Caco-2 (cell line): ENCODE data around the gene CLDND2. TPM values are rescaled to one million over a fixed set of nuclear protein-coding genes. Genes with fewer than 3 reads are reported as not detected.

ENCODE experiments used
- BruUV-seq: library from RNA; stranded (reverse); fragments of 400-500 nt; replicated peaks from 2 replicates; lab custom pipeline; 2021; lab: Mats Ljungman, UMichigan
- CTCF ChIA-PET: fragments of 300-600 bp; sonication (Branson Sonifier 250); formaldehyde crosslinking; loops from one replicate; lab custom pipeline; 2022; ENCODE audit warnings: antibody characterized with exemption; lab: Charles Lee
- POLR2A ChIA-PET: fragments of 300-600 bp; sonication (Branson Sonifier 250); formaldehyde crosslinking; loops from one replicate; lab custom pipeline; 2022; ENCODE audit warnings: antibody characterized with exemption; lab: Charles Lee
- DNase-seq, 2 experiments: peaks; one replicate each; pipeline versions ENCODE4 v3.0.0 to v3.0.0-alpha.2; 2020 to 2022
- H3K27me3 ChIP-seq: replicated peaks from 2 replicates; pipeline ENCODE4 v1.6.0; 2011; ENCODE audit warnings: low read length; ENCODE audit not compliant: control insufficient read depth, insufficient read depth
- H3K36me3 ChIP-seq: 2 replicates; pipeline ENCODE4 v1.5.1; 2011; ENCODE audit warnings: low read length; ENCODE audit not compliant: control insufficient read depth, insufficient read depth
- H3K4me1 ChIP-seq: fragments of 250-450 bp; sonication (Bioruptor Pico); 2 replicates; pipeline ENCODE4 v1.5.1; 2020; ENCODE audit warnings: mild to moderate bottlenecking
- H3K4me3 ChIP-seq: 2 replicates; pipeline ENCODE4 v1.5.1; 2011; ENCODE audit warnings: low read depth, mild to moderate bottlenecking, control low read depth, low read length
- H3K9me3 ChIP-seq: fragments of 250-450 bp; sonication (Bioruptor Pico); 2 replicates; pipeline ENCODE4 v1.5.1; 2020; ENCODE audit warnings: mild to moderate bottlenecking, moderate library complexity
- H3K27ac Mint-ChIP-seq: one replicate; pipeline ENCODE4 v1.8.0; 2022; ENCODE audit warnings: mixed read lengths; ENCODE audit not compliant: unreplicated experiment
- H3K27me3 Mint-ChIP-seq: one replicate; pipeline ENCODE4 v1.8.0; 2022; ENCODE audit warnings: mixed read lengths; ENCODE audit not compliant: insufficient read depth, unreplicated experiment
- H3K36me3 Mint-ChIP-seq: one replicate; pipeline ENCODE4 v1.8.0; 2022; ENCODE audit warnings: mild to moderate bottlenecking, mixed read lengths; ENCODE audit not compliant: insufficient read depth, unreplicated experiment
- H3K4me1 Mint-ChIP-seq: one replicate; pipeline ENCODE4 v1.8.0; 2022; ENCODE audit warnings: low read depth, mixed read lengths; ENCODE audit not compliant: unreplicated experiment
- H3K4me3 Mint-ChIP-seq: one replicate; pipeline ENCODE4 v1.8.0; 2022; ENCODE audit warnings: mild to moderate bottlenecking, moderate library complexity, mixed read lengths; ENCODE audit not compliant: unreplicated experiment
- H3K9me3 Mint-ChIP-seq: one replicate; pipeline ENCODE4 v1.8.0; 2022; ENCODE audit warnings: mixed read lengths; ENCODE audit not compliant: unreplicated experiment
- CTCF ChIP-seq, 2 experiments: fragments of 200-600 bp in 1 of 2; IDR thresholded peaks; 1 replicate in 1 of 2; 2 replicates in 1 of 2; pipeline versions ENCODE4 v1.5.1 to v1.8.0; 2011 to 2022; ENCODE audit warnings: antibody characterized with exemption in 1 of 2, control low read depth in 1 of 2, inconsistent platforms in 1 of 2, low read depth in 1 of 2, low read length in 1 of 2, mild to moderate bottlenecking in 1 of 2, moderate library complexity in 1 of 2; ENCODE audit not compliant: insufficient read depth in 1 of 2, severe bottlenecking in 1 of 2, unreplicated experiment in 1 of 2
- intact Hi-C: fragments of 100-400 bp; cut with micrococcal nuclease; formaldehyde crosslinking; loops from one replicate; pipeline ENCODE4 v1.10.0; 2022; ENCODE audit not compliant: unreplicated experiment
- total RNA-seq: library from RNA; stranded (reverse); gene quantifications from 2 replicates; pipeline ENCODE4 v1.2.3, GENCODE V29; 2022

Gene CLDND2
- total RNA-seq, 1 experiment from 2014 or later = 1.6 TPM

GRCh38 chr19:51341976-51342580, 26.7 kb downstream of the CLDND2 start, which contains the start of gene VSIG10L:
Gene VSIG10L, minus strand, starts transcription at chr19:51342139. Its CDS starts 15 bp downstream, at chr19:51342124.
- peak in 1 of 2 experiments; percentile 38 for DNase-seq
- H3K9me3 ChIP-seq = no peaks in the 10 kb centered on the region
- H3K4me3 ChIP-seq = peak within 1 kb of the TSS; percentile 78
- no peak for TF ChIP-seq CTCF (IDR thresholded peaks at IDR 0.05; ENCODE audit: insufficient read depth in 1 of 2, low read depth in 1 of 2, low read length in 1 of 2, severe bottlenecking in 1 of 2, unreplicated experiment in 1 of 2)
- POLR2A ChIA-PET = interaction anchor here (1.0 to 2.4 kb wide), 3 partner anchors 13 to 26 kb away, joined by 3 to 11 read pairs (median 7); no protein-coding TSS in a partner anchor
- no peaks in the 10 kb centered on the region for H3K9me3 Mint-ChIP-seq
- H3K27me3 ChIP-seq = no peaks in the 10 kb centered on the region
- intact Hi-C loops = no loop called here
- peaks cover 25% of the 10 kb centered on the region for H3K4me1 Mint-ChIP-seq
- peaks cover 1% of the 10 kb centered on the region; the same call in 1 of the 2 replicates for H3K36me3 ChIP-seq
- CTCF ChIA-PET = interaction anchor here (1.1 to 3.9 kb wide), 2 partner anchors 13 to 66 kb away, joined by 4 to 46 read pairs; no protein-coding TSS in a partner anchor
- peaks cover 39% of the 10 kb centered on the region for H3K36me3 Mint-ChIP-seq
- no peaks in the 10 kb centered on the region for H3K27me3 Mint-ChIP-seq
- H3K4me1 ChIP-seq = peaks cover 27% of the 10 kb centered on the region
- no TSS peak for BruUV-seq
- H3K27ac Mint-ChIP-seq = peak within 1 kb of the TSS; percentile 91
- peak within 1 kb of the TSS; percentile 86 for H3K4me3 Mint-ChIP-seq

DNA sequence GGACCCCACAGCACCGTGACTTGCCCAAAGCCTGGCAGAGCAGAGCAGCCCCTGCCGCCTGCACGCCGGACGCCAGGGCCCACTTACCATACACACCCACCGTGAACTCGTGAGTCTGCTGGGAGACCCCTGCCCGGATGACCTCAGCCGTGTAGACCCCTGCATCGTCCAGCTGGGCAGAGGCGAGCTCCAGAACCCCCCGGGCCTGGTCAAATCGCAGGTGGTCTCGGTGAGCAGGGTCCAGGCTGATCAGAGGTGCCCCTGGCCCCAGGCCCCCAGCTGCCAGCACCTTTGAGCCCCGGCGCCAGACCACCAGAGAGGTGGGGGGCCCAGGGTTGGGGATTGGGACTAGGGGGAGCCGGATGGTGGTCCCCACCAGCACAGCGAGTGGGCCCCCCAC, 27.7 kb downstream of the CLDND2 start:
- Histone ChIP-seq H3K9me3 (no peaks in the 10 kb centered on the region), H3K4me3 (peak overlapping the region; percentile 78), H3K4me1 (peaks cover 26% of the 10 kb centered on the region), H3K36me3 (0 out of 2 replicates have a peak, but pooled peaks cover 1% of the 10 kb centered on the region), H3K27me3 (no peaks in the 10 kb centered on the region)
- peaks cover 25% of the 10 kb centered on the region for H3K4me1 Mint-ChIP-seq
- no peaks in the 10 kb centered on the region for H3K9me3 Mint-ChIP-seq
- intact Hi-C loops = no loop called here
- H3K4me3 Mint-ChIP-seq = peak overlapping the region; percentile 86
- ChIA-PET CTCF (interaction anchor here (2.3 to 3.9 kb wide), 3 partner anchors 14 to 27 kb away, joined by 24 to 46 read pairs (median 30); partner anchors contain the start of gene ETFB), POLR2A (interaction anchor here (0.5 to 2.4 kb wide), 6 partner anchors 14 to 349 kb away, joined by 3 to 67 read pairs (median 7); no protein-coding TSS in a partner anchor)
- peaks cover 34% of the 10 kb centered on the region for H3K36me3 Mint-ChIP-seq
- peak overlapping the region; percentile 91 for H3K27ac Mint-ChIP-seq
- TF ChIP-seq CTCF (IDR thresholded peaks at IDR 0.05; ENCODE audit: insufficient read depth in 1 of 2, low read depth in 1 of 2, low read length in 1 of 2, severe bottlenecking in 1 of 2, unreplicated experiment in 1 of 2) = no peak
- H3K27me3 Mint-ChIP-seq = no peaks in the 10 kb centered on the region
- no peak for DNase-seq
- BruUV-seq = no TSS peak
